Activated naive CD4-positive, alpha-beta T cell treated with anti-CD3 and anti-CD28 coated beads, Interleukin-2, amount 10 ng/mL, durations not matched to agents 7 days and 5 days (primary cell): ENCODE measurements around the gene CHRNA4.
"Not testable (repeated sequence)": the region's sequence is repeated elsewhere in the genome, so short reads cannot be mapped to it uniquely, and the experiment has no call there.

ENCODE experiments used
- CTCF ChIA-PET: fragments of 350-600 bp; sonication (Branson Sonifier 250); formaldehyde crosslinking; loops from one replicate; lab custom pipeline; 2021; ENCODE audit warnings: antibody characterized with exemption; lab: Charles Lee
- DNase-seq: peaks from one replicate; pipeline ENCODE4 v3.0.0-alpha.2; 2020
- H3K27ac Mint-ChIP-seq: one replicate; pipeline ENCODE4 v1.8.0; 2021; ENCODE audit warnings: mild to moderate bottlenecking, moderate library complexity, mixed read lengths
- H3K27me3 Mint-ChIP-seq: one replicate; pipeline ENCODE4 v1.8.0; 2021; ENCODE audit warnings: mild to moderate bottlenecking, mixed read lengths
- H3K36me3 Mint-ChIP-seq: one replicate; pipeline ENCODE4 v1.8.0; 2021; ENCODE audit warnings: mixed read lengths
- H3K4me1 Mint-ChIP-seq: one replicate; pipeline ENCODE4 v1.8.0; 2021; ENCODE audit warnings: mixed read lengths
- H3K4me3 Mint-ChIP-seq: one replicate; pipeline ENCODE4 v1.8.0; 2021; ENCODE audit warnings: mild to moderate bottlenecking, moderate library complexity, mixed read lengths
- H3K9me3 Mint-ChIP-seq: one replicate; pipeline ENCODE4 v1.8.0; 2021; ENCODE audit warnings: mixed read lengths

Gene CHRNA4

GRCh38 chr20:63336232-63336752 is 24.9 kb downstream of the CHRNA4 start:
- Mint-ChIP-seq H3K36me3 (no peaks in the 10 kb centered on the region), H3K4me3 (no peak overlapping the region), H3K27me3 (peaks cover 21% of the 10 kb centered on the region), H3K4me1 (no peaks in the 10 kb centered on the region), H3K27ac (no peak overlapping the region), H3K9me3 (peaks cover 32% of the 10 kb centered on the region)
- CTCF ChIA-PET = no interaction called here
- no peak for DNase-seq

- CTCF ChIA-PET = no interaction called here
Observed at GRCh38 chr20:63335711-63336110, 25.4 kb downstream of the CHRNA4 start.

GRCh38 chr20:63335060-63335459 is 26.1 kb downstream of the CHRNA4 start:
- H3K4me3 Mint-ChIP-seq, H3K27ac Mint-ChIP-seq: not testable (repeated sequence)

More at GRCh38 chr20:63335711-63336110, 25.4 kb downstream of the CHRNA4 start:
- Mint-ChIP-seq H3K27me3 (peaks cover 21% of the 10 kb centered on the region), H3K36me3 (no peaks in the 10 kb centered on the region), H3K27ac (no peak overlapping the region), H3K9me3 (peaks cover 32% of the 10 kb centered on the region), H3K4me3 (no peak overlapping the region), H3K4me1 (no peaks in the 10 kb centered on the region)
- no peak for DNase-seq

GRCh38 chr20:63334356-63334755 is 26.8 kb downstream of the CHRNA4 start:
- Mint-ChIP-seq H3K27me3 (peaks cover 21% of the 10 kb centered on the region), H3K4me1 (no peaks in the 10 kb centered on the region), H3K36me3 (no peaks in the 10 kb centered on the region), H3K9me3 (peaks cover 24% of the 10 kb centered on the region), H3K4me3 (no peak overlapping the region), H3K27ac (no peak overlapping the region)
- no peak for DNase-seq
- CTCF ChIA-PET = interaction anchor here (2.2 kb wide), 1 partner anchor 25 kb away, joined by 5 read pairs; no protein-coding TSS in a partner anchor

More at GRCh38 chr20:63335060-63335459, 26.1 kb downstream of the CHRNA4 start:
- peaks cover 21% of the 10 kb centered on the region for H3K27me3 Mint-ChIP-seq
- H3K4me1 Mint-ChIP-seq, H3K36me3 Mint-ChIP-seq, DNase-seq: not testable (repeated sequence)
- CTCF ChIA-PET = interaction anchor here (2.2 kb wide), 1 partner anchor 26 kb away, joined by 5 read pairs; no protein-coding TSS in a partner anchor
- H3K9me3 Mint-ChIP-seq = peaks cover 29% of the 10 kb centered on the region

- DNase-seq = no peak
- Mint-ChIP-seq H3K4me1 (no peaks in the 10 kb centered on the region), H3K27ac (no peak overlapping the region), H3K9me3 (peaks cover 19% of the 10 kb centered on the region), H3K27me3 (peaks cover 15% of the 10 kb centered on the region), H3K4me3 (no peak overlapping the region), H3K36me3 (no peaks in the 10 kb centered on the region)
- CTCF ChIA-PET = interaction anchor here (0.6 to 2.2 kb wide), 2 partner anchors 24 to 53 kb away, joined by 3 to 5 read pairs; no protein-coding TSS in a partner anchor
Observed at GRCh38 chr20:63333241-63333836, 27.8 kb downstream of the CHRNA4 start.

- no peak overlapping the region for H3K4me3 Mint-ChIP-seq
- CTCF ChIA-PET = no interaction called here
- no peak for DNase-seq
Observed at GRCh38 chr20:63332488-63333240, 28.5 kb downstream of the CHRNA4 start.

GRCh38 chr20:63331741-63332400 is 29.3 kb downstream of the CHRNA4 start:
- CTCF ChIA-PET = no interaction called here
- Mint-ChIP-seq H3K27me3 (peaks cover 11% of the 10 kb centered on the region), H3K4me3 (no peak overlapping the region), H3K4me1 (no peaks in the 10 kb centered on the region), H3K36me3 (no peaks in the 10 kb centered on the region), H3K27ac (no peak overlapping the region), H3K9me3 (peaks cover 22% of the 10 kb centered on the region)
- DNase-seq = no peak

More at GRCh38 chr20:63332488-63333240, 28.5 kb downstream of the CHRNA4 start:
- Mint-ChIP-seq H3K9me3 (peaks cover 19% of the 10 kb centered on the region), H3K27me3 (peaks cover 11% of the 10 kb centered on the region), H3K27ac (no peak overlapping the region), H3K36me3 (no peaks in the 10 kb centered on the region), H3K4me1 (no peaks in the 10 kb centered on the region)

- H3K36me3 Mint-ChIP-seq = no peaks in the 10 kb centered on the region
- peaks cover 11% of the 10 kb centered on the region for H3K27me3 Mint-ChIP-seq
- CTCF ChIA-PET = no interaction called here
- no peak overlapping the region for H3K27ac Mint-ChIP-seq
- H3K9me3 Mint-ChIP-seq = peaks cover 22% of the 10 kb centered on the region
- H3K4me3 Mint-ChIP-seq = no peak overlapping the region
- DNase-seq = no peak
- H3K4me1 Mint-ChIP-seq = no peaks in the 10 kb centered on the region
Observed at GRCh38 chr20:63330940-63331339, 30.2 kb downstream of the CHRNA4 start.

GRCh38 chr20:63330084-63330760 is 30.9 kb downstream of the CHRNA4 start:
- peaks cover 22% of the 10 kb centered on the region for H3K9me3 Mint-ChIP-seq
- no peaks in the 10 kb centered on the region for H3K4me1 Mint-ChIP-seq
- CTCF ChIA-PET = no interaction called here
- H3K27me3 Mint-ChIP-seq = peaks cover 7% of the 10 kb centered on the region
- no peak overlapping the region for H3K27ac Mint-ChIP-seq
- no peak for DNase-seq
- H3K36me3 Mint-ChIP-seq = no peaks in the 10 kb centered on the region
- no peak overlapping the region for H3K4me3 Mint-ChIP-seq

GRCh38 chr20:63329331-63330083 is 31.6 kb downstream of the CHRNA4 start:
- H3K27me3 Mint-ChIP-seq = peaks cover 7% of the 10 kb centered on the region
- H3K27ac Mint-ChIP-seq = no peak overlapping the region
- H3K36me3 Mint-ChIP-seq = no peaks in the 10 kb centered on the region
- no peaks in the 10 kb centered on the region for H3K4me1 Mint-ChIP-seq
- DNase-seq = no peak
- H3K9me3 Mint-ChIP-seq = peaks cover 22% of the 10 kb centered on the region
- no peak overlapping the region for H3K4me3 Mint-ChIP-seq
- CTCF ChIA-PET = no interaction called here

GRCh38 chr20:63328718-63329275 is 32.4 kb downstream of the CHRNA4 start:
- no peak for DNase-seq
- no peak overlapping the region for H3K27ac Mint-ChIP-seq
- H3K36me3 Mint-ChIP-seq = no peaks in the 10 kb centered on the region
- H3K9me3 Mint-ChIP-seq = peaks cover 18% of the 10 kb centered on the region
- H3K4me3 Mint-ChIP-seq = no peak overlapping the region
- H3K27me3 Mint-ChIP-seq = peaks cover 6% of the 10 kb centered on the region
- H3K4me1 Mint-ChIP-seq = no peaks in the 10 kb centered on the region
- CTCF ChIA-PET = no interaction called here

- Mint-ChIP-seq H3K4me3 (no peak overlapping the region), H3K9me3 (peaks cover 13% of the 10 kb centered on the region), H3K4me1 (no peaks in the 10 kb centered on the region), H3K27ac (peak overlapping the region; percentile 88), H3K27me3 (peaks cover 4% of the 10 kb centered on the region), H3K36me3 (no peaks in the 10 kb centered on the region)
- CTCF ChIA-PET = no interaction called here
- no peak for DNase-seq
Observed at GRCh38 chr20:63328026-63328700, 33.0 kb downstream of the CHRNA4 start.
